Breast epithelium (tissue), 3 donors: ENCODE measurements around the gene SP140.

Experiments used
- CTCF ChIP-seq, 3 donors: fragments of 450-650 bp; IDR thresholded peaks; one replicate each; pipeline ENCODE4 v1.5.1; 2016 to 2017; ENCODE audit warnings: antibody characterized with exemption in 3 of 3, mild to moderate bottlenecking in 3 of 3, moderate library complexity in 3 of 3
- POLR2A ChIP-seq: fragments of 450-650 bp; IDR thresholded peaks from one replicate; pipeline ENCODE4 v1.6.1; 2016; ENCODE audit warnings: antibody characterized with exemption, mild to moderate bottlenecking, moderate library complexity
- POLR2AphosphoS5 ChIP-seq, 3 donors: sonication (generic); formaldehyde crosslinking; IDR thresholded peaks; one replicate each; pipeline ENCODE4 v1.6.1; 2017; ENCODE audit warnings: antibody characterized with exemption in 3 of 3

- TF ChIP-seq CTCF (IDR thresholded peaks at IDR 0.05): no peak
- TF ChIP-seq POLR2A: no peak
- TF ChIP-seq POLR2AphosphoS5 (IDR thresholded peaks at IDR 0.05): no peak
Measured at GRCh38 chr2:230209422-230210051, 16.0 kb upstream of the SP140 start.
